SKM-1 (cell line): ENCODE data around the gene TNNC2.
"Not testable (repeated sequence)": the region's sequence is repeated elsewhere in the genome, so short reads cannot be mapped to it uniquely, and the experiment has no call there.

Experiments used
- DNase-seq: peaks from one replicate; lab custom pipeline; 2025; ENCODE audit not compliant: unreplicated experiment; lab: John Stamatoyannopoulos, UW

Gene TNNC2

GRCh38 chr20:45822857-45823256 lies 4.3 kb downstream of the TNNC2 start:
- DNase-seq = no peak

GRCh38 chr20:45821947-45822346 lies 5.2 kb downstream of the TNNC2 start:
- DNase-seq = no peak

DNA sequence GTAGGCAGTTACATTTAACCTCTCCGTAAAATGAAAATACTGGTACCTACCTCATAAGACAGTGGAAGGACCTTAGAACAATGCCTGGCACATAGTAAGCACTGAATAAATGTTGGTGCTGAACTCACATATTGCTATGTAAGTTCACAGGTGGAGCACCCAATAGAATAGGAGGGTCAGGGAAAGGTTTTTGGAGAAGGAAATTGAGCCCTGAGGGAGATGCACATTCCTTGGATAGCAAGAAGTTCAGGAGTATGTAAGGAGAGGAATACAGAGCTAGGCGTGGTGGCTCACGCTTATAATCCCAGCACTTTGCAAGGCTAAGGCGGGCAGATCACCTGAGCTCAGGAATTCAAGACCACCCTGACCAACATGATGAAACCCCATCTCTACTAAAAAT lies 7.6 kb downstream of the TNNC2 start:
- no peak for DNase-seq

DNA sequence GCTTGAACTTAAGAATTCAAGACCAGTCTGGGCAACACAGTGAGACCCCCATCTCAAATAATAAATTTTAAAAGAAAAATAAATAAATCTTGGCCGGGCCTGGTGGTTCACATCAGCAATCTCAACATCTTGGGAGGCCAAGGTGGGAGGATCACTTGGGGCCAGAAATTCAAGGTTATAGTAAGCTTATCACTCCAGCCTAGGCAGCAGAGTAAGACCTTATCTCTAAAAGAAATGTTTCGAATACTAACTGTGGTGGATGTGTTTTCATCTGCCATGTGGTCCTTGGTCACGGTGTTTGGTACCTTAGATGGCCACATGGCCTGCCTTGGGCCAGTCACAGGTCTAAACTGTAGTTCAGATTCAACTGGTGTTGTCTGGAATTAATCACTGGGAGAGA lies 8.9 kb downstream of the TNNC2 start:
- DNase-seq = no peak

DNA sequence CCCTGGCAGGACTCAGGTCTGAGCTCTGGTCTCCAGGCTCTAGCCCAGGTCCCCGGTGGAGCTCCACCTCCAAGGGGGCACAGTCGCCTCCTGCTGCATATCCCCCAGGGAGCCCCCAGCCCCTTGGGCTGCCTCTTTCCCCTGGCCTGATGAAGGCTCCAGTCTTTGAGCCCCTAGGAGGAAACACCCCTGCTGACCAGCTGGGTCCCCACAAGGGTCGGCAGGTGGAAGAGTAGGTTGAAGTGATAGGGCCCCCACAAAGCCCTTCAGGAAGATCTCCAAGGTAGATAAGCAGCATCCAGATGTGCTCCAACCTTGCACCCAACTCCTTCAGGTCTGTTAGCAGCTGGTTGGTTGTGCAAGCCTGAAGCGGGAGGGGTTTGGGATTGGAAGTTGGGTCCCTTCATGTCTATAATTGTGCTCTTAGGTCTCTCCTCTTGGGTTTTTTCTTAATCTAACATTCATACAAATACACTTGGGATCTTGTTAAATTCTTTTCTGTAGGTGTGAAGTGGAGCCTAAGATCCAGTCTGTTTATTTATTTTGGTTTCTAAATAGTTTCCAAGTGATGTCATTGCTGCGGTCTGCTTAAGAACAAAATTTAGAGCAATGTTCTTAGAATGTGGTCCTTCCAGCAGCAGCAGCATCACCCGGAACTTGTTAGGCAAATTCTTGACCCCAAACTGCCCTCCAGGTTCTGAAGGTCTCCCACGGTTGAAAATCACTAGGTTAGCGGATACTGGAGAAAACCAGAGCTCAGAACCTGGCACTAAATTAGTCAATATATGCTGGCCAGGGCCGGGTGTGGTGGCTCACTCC lies 9.5 kb downstream of the TNNC2 start:
- no peak for DNase-seq

- no peak for DNase-seq
These were observed 10.2 kb downstream of the TNNC2 start for GRCh38 chr20:45816951-45817350.

GRCh38 chr20:45814314-45814713 lies 12.8 kb downstream of the TNNC2 start:
- DNase-seq = no peak

DNA sequence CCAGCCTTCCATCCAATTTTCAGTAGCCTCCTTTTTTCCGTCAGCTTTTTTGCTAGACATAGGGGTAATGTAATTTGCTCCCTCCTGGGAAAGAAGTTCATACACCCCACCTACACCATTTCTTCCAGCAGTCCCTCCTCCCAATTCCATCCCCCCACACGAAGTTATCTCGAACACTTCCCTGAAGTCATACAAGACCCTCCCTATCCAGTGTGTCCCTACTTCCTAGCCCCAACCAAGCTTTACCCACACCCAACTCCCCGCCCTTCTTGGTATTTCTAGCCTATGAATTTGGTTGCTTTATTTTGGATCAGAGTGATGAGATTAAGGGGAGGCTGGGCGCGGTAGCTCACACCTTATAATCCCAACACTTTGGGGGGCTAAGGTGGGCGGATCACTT lies 13.6 kb downstream of the TNNC2 start:
- no peak for DNase-seq

- no peak for DNase-seq
These were observed 14.1 kb downstream of the TNNC2 start for GRCh38 chr20:45813006-45813340.

- no peak for DNase-seq
These were observed 14.7 kb downstream of the TNNC2 start, which contains the start of gene UBE2C for GRCh38 chr20:45812157-45813005. Gene UBE2C, plus strand, starts transcription at chr20:45812644. Its CDS starts 52 bp downstream, at chr20:45812696.

DNA sequence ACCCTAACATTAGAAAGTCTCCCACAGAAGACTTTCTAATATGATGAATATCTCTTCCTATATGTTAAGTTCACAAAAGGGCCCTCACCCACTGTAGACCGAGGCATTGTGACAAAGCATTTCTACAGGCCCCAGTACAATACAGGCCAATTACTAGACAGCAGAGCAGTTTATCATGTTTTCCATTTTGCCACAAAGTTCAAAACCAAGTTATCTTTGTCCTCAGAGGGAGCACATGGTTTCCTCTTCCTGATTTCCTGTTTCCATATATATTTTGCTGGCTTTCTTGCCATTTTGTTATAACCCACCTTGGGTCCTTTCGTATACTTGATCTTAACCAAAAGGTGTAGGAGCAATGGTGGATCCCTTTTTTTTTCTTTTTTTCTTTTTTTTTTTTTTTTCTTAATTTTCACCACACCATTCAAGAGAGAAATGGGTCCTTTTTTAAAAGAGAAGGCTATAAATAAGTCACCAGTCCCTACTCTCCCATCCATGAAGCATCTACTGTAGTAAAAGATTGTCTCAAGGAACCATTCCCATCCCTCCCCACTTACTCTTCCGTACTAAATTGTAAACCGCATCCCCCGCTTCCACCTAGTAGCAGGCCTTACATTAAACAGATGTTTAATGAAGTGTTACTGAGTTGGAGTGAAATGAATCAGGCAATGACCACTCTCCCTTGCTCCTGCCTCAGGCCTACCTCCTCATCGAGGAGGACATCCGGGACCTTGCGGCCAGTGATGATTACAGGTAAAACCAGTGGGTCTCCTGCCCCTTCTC lies 16.7 kb downstream of the TNNC2 start:
- DNase-seq = no peak

- DNase-seq = no peak
These were observed 25.3 kb downstream of the TNNC2 start for GRCh38 chr20:45801851-45802250.

DNA sequence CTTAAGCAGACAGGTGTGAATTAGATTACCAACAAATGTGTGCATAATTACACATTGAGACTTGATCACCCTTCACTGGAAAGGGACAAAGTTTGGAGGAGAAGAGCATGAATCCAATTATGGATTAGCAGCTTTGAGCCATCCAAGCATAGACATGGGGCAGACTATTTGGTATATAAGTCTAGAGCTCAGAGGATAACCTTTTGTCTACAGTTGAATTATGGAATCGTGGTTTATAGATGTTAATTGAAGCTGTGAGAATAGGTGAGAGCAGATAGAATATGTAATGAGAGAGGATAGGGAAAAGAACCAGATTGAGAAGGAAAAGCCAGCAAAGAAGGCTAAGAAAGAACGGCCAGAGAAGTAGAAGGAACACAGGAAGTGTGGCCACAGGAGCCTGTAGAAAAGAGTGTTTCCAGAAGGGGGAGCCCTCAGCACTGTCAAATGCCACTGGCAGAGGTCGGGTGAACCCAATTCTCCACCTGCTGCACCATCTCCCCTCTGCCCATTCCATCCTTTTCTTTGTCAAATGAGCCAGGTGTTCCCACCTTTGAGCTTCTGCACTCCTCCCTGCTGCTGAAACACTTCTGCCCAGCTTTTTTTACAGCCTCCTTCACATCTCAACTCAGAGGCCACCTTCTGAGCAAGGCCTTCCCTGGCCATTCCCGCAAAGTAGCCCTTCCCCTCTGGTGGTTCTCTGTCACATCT lies 28.0 kb downstream of the TNNC2 start:
- DNase-seq = peak; percentile 58

- not testable (repeated sequence) for DNase-seq
These were observed 29.2 kb downstream of the TNNC2 start for GRCh38 chr20:45797955-45798354.

DNA sequence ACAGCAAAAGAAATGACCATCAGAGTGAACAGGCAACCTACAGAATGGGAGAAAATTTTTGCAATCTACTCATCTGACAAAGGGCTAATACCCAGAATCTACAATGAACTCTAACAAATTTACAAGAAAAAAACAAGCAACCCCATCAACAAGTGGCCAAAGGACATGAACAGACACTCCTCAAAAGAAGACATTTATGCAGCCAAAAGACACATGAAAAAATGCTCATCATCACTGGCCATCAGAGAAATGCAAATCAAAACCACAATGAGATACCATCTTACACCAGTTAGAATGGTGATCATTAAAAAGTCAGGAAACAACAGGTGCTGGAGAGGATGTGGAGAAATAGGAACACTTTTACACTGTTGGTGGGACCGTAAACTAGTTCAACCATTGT lies 29.6 kb downstream of the TNNC2 start:
- not testable (repeated sequence) for DNase-seq

GRCh38 chr20:45796337-45797065 lies 30.6 kb downstream of the TNNC2 start:
- DNase-seq = no peak

DNA sequence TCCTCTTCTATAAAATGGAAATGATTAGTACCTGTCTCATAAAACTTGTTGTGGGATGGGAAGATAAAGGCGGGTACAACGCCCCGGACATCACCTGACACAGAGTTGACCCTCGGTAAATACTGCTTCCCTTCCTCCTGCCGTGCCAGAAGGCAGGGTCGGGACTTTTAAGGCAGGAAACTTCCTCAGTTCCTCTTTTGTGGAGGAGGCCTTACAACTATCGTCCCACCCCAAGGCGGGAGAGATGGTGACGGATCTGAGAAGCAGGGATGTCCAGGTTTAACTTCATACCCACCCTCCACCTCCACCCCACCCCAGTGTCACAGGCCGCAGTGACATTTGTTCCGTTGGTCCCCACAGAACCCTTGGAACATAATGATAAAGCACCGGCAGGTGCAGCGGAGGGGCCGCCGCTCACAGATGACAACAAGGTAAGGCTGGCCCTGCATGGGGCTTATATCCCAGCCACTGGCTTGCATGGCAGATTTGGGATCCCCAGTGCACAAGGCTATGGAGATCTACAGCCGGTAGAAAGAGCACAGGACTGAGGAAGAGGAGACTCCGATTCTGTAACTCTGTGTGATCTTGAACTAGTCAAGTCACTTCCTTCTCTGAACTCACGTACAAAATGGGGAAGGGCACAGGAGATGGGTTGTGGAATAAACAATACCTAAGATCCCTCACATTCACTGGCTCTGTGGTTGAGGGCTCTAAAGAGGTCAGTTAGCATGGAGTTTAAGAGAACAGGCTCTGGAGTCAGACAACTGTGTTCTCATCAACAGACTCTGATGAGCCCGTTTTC lies 34.6 kb downstream of the TNNC2 start:
- DNase-seq = peak; percentile 54

DNA sequence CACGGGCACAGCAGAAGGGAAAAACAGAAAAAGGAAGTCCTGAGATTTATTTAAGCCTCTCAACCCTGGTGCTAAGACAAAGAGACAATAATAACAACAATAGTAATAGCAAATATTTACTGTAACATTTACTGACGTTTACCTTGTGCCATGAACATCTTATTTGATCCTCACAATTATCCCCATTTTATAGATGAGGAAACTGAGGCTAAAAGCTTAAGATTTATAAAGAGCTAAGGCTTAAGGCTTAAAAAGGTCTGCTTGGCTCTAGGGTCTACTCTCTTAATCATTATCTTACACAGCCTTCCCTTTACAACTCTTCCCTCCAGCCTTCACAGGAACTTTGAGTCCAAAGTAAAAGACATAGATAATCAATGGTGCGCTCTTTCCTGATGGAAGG lies 38.8 kb downstream of the TNNC2 start:
- no peak for DNase-seq

DNA sequence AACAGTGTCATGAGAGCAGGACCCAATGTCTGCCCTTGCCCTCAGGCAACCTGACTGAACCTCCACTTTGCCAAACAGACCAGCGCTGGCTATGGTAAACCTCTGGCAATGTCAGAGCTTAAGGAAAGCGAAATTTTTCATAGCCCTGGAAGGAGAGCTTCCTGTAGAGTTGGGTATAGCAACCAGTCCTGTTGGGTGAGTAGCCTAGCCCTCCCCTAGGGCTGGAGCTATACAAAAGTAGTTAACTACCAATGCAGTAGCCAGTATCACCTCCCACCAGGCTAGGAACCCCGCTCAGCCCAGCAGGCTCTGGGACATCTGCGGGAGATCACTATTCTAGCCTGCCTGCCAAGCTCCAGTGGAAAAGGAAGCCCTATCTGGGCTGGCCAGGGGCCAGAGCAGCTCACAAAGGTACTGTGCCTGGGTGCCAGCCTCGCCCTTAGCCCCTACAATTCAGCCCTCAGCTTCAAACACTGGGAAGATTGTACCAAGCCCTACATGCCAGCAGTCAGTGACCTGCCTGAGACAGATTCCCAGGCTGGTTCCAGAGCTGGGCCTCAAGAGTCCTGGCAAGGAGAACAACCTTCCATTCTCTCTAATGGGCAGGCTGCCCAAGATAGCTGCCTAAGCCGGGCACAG lies 43.3 kb downstream of the TNNC2 start:
- no peak for DNase-seq
